Cardiac muscle cell (in vitro differentiated cells and primary cell): Measurements from ENCODE around the gene LRFN2. TPM values are rescaled to one million over a fixed set of nuclear protein-coding genes. Genes with fewer than 3 reads are reported as not detected.

Experiments
- DNase-seq, 2 donors: peaks; one replicate each; pipeline versions ENCODE4 v3.0.0 to v3.0.0-alpha.2; 2010 to 2017; ENCODE audit warnings: low read depth in 1 of 2, low spot score in 1 of 2
- H3K27ac ChIP-seq: fragments of 200-600 bp; sonication (generic); 2 replicates; pipeline ENCODE4 v1.5.1; 2016
- H3K27me3 ChIP-seq: fragments of 200-600 bp; sonication (generic); 2 replicates; pipeline ENCODE4 v1.6.0; 2016; ENCODE audit warnings: control low read depth
- H3K36me3 ChIP-seq: fragments of 200-600 bp; sonication (generic); 2 replicates; pipeline ENCODE4 v1.5.1; 2016; ENCODE audit warnings: control low read depth
- H3K4me1 ChIP-seq: fragments of 200-600 bp; sonication (generic); 2 replicates; pipeline ENCODE4 v1.8.1; 2017; ENCODE audit warnings: low read depth, mild to moderate bottlenecking, mixed run types
- H3K4me3 ChIP-seq: fragments of 200-600 bp; sonication (generic); 2 replicates; pipeline ENCODE4 v1.5.1; 2016; ENCODE audit warnings: mild to moderate bottlenecking
- H3K9me3 ChIP-seq: fragments of 200-600 bp; sonication (generic); 2 replicates; pipeline ENCODE4 v1.5.1; 2017; ENCODE audit warnings: low read depth, mild to moderate bottlenecking, control low read depth
- polyA plus RNA-seq: library from polyadenylated mRNA; unstranded; fragments of >200 nt; fragmentation: Nextera tagmentation; extraction: Ambion mirVana; gene quantifications from 2 replicates; pipeline ENCODE4 v1.2.1, GENCODE V29; 2016
- total RNA-seq: library from RNA; depleted of rRNA; stranded (reverse); fragments of >200 nt; gene quantifications from 2 replicates; pipeline ENCODE4 v1.2.3, GENCODE V29; 2016
- TF ChIP-seq, protein P1 (sequence below): IDR thresholded peaks from 2 replicates; pipeline ENCODE4 v1.5.1; 2012; ENCODE audit warnings: low read depth, mild to moderate bottlenecking, low read length

Gene LRFN2
- total and polyA plus RNA-seq, 2 experiments from 2014 or later: 0.15 TPM; not detected in 1

DNA sequence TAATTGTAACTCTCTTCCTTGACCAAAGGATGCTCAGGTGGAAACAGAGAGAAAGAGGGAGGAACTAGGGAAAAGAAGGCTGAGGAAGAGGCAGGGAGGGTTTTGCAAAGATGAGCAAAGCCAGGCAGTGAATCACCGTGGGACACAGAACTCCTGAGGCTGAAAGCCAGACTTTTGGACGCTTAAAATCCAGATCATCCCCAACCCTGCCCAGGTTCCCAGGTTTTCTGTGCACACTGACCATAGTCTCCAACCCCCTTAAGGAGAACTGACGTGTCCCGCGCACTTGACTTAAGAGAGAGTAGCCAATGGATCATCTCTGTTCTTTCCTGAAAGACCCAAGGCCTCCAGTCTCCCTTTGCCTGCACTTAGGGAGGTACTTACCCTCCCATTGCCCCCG, 75.3 kb downstream of the LRFN2 start:
- no peak overlapping the region for H3K27ac ChIP-seq
- H3K9me3 ChIP-seq: no peaks in the 10 kb centered on the region
- no peak for DNase-seq
- H3K4me3 ChIP-seq: no peak overlapping the region
- H3K36me3 ChIP-seq: no peaks in the 10 kb centered on the region
- H3K27me3 ChIP-seq: no peaks in the 10 kb centered on the region
- peaks cover 11% of the 10 kb centered on the region for H3K4me1 ChIP-seq
- TF ChIP-seq, protein P1, sequence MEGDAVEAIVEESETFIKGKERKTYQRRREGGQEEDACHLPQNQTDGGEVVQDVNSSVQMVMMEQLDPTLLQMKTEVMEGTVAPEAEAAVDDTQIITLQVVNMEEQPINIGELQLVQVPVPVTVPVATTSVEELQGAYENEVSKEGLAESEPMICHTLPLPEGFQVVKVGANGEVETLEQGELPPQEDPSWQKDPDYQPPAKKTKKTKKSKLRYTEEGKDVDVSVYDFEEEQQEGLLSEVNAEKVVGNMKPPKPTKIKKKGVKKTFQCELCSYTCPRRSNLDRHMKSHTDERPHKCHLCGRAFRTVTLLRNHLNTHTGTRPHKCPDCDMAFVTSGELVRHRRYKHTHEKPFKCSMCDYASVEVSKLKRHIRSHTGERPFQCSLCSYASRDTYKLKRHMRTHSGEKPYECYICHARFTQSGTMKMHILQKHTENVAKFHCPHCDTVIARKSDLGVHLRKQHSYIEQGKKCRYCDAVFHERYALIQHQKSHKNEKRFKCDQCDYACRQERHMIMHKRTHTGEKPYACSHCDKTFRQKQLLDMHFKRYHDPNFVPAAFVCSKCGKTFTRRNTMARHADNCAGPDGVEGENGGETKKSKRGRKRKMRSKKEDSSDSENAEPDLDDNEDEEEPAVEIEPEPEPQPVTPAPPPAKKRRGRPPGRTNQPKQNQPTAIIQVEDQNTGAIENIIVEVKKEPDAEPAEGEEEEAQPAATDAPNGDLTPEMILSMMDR: no peak

DNA sequence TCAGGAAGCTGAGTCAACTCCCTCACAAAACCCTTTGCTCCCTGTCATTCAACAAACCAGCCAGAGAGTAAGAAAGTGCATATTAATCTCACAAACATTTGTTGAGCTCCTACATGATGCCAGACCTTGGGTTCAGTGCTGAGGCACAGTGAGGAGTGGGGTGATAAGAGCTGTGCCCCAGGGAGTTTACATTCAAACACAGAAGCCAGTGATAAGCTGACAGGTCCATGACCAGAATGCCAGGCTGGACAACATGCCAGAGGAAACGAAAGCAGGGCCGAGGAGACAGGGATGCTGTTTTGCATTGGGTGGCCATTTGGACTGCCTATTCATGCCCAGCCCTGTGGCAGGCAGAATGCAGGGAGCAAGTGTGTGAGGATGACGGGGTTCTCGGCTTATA, 76.7 kb downstream of the LRFN2 start:
- H3K9me3 ChIP-seq: no peaks in the 10 kb centered on the region
- no peaks in the 10 kb centered on the region for H3K27me3 ChIP-seq
- H3K4me3 ChIP-seq: no peak overlapping the region
- TF ChIP-seq, protein P1: no peak
- no peaks in the 10 kb centered on the region for H3K36me3 ChIP-seq
- no peak overlapping the region for H3K27ac ChIP-seq
- peaks cover 11% of the 10 kb centered on the region for H3K4me1 ChIP-seq
- DNase-seq: no peak

DNA sequence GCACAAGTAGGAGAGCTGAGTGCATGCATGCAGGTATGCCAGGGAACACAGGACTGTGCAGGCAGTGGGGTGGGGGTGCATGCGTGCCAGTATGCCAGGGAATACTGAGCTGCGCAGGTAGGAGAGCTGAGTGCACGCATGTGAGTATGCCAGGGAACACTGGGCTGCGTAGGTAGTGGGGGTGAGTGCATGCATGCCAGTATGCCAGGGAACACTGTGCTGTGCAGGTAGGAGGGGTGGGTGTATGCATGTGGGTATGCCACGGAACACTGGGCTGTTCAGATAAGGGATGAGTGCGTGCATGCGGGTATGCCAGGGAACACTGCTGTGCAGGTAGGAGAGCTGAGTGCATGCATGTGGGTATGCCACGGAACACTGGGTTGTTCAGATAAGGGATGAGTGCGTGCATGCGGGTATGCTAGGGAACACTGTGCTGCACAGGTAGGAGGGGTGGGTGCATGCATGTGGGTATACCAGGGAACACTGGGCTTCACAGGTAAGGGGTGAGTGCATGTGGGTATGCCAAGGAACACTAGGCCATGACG, 77.4 kb downstream of the LRFN2 start:
- H3K36me3 ChIP-seq: no peaks in the 10 kb centered on the region
- no peaks in the 10 kb centered on the region for H3K9me3 ChIP-seq
- no peak for DNase-seq
- H3K4me1 ChIP-seq: peaks cover 6% of the 10 kb centered on the region
- H3K4me3 ChIP-seq: no peak overlapping the region
- TF ChIP-seq, protein P1: no peak
- H3K27ac ChIP-seq: no peak overlapping the region
- H3K27me3 ChIP-seq: no peaks in the 10 kb centered on the region

DNA sequence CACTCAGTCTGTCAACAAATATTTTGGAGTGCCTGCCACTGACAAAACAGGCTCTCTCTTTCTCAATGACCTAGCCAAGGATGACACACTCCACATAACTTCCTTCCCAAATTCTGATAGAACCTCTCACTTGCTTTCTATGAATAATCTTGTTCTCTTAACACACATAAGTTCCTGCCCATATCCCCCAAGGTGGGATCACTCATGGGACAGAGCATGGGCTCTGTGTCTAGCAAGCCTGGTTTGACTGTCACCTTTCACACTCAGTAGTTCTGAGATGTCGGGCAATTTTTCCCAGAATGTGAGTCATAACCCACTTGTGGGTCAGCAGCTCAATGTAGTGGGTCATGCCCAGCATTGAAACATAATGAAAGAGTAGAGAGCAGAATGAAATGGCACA, 78.1 kb downstream of the LRFN2 start:
- peaks cover 4% of the 10 kb centered on the region for H3K4me1 ChIP-seq
- no peaks in the 10 kb centered on the region for H3K27me3 ChIP-seq
- H3K27ac ChIP-seq: no peak overlapping the region
- TF ChIP-seq, protein P1: no peak
- no peak for DNase-seq
- no peaks in the 10 kb centered on the region for H3K9me3 ChIP-seq
- H3K4me3 ChIP-seq: no peak overlapping the region
- no peaks in the 10 kb centered on the region for H3K36me3 ChIP-seq

DNA sequence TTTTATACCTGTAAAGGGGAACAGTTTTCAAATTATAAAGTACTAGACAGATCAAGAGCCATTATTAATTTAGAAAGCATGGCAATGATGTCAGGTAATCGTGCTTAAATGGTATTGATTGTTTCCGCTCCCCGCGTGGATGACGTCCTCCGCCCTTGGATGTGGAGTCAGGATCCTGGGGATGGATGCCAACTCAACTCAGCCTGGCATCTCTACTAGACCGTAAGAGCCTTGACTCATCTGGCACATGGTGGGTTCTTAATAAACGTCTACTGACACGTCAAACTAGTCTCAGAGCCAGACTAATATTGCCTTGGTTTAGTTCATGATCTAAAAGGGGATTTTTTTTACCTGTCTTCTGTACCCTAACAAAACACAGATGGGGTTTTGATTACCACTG, 80.2 kb downstream of the LRFN2 start:
- H3K4me3 ChIP-seq: no peak overlapping the region
- no peak overlapping the region for H3K27ac ChIP-seq
- no peaks in the 10 kb centered on the region for H3K9me3 ChIP-seq
- TF ChIP-seq, protein P1: no peak
- H3K36me3 ChIP-seq: no peaks in the 10 kb centered on the region
- H3K27me3 ChIP-seq: no peaks in the 10 kb centered on the region
- no peak for DNase-seq
- no peaks in the 10 kb centered on the region for H3K4me1 ChIP-seq
